Karpas-422 (cell line): Measurements from ENCODE around the gene COPE. TPM values are rescaled to one million over a fixed set of nuclear protein-coding genes. Genes with fewer than 3 reads are reported as not detected.

Experiments used
- DNase-seq: peaks from one replicate; pipeline ENCODE4 v3.0.0-alpha.2; 2015
- H2AFZ ChIP-seq: fragments of 200-600 bp; sonication (generic); 2 replicates; pipeline ENCODE4 v1.6.1; 2014; ENCODE audit warnings: antibody characterized with exemption, low read length, mixed read lengths
- H3K27ac ChIP-seq: fragments of 200-600 bp; sonication (generic); 2 replicates; pipeline ENCODE4 v1.5.1; 2014; ENCODE audit warnings: mild to moderate bottlenecking, low read length, moderate library complexity
- H3K27me3 ChIP-seq: fragments of 200-600 bp; sonication (generic); 2 replicates; pipeline ENCODE4 v1.6.1; 2014; ENCODE audit warnings: low read length, mixed read lengths
- H3K36me3 ChIP-seq: fragments of 200-600 bp; sonication (generic); 2 replicates; pipeline ENCODE4 v1.6.1; 2014; ENCODE audit warnings: low read length, mixed read lengths; ENCODE audit not compliant: insufficient read depth
- H3K4me1 ChIP-seq: fragments of 200-600 bp; sonication (generic); 2 replicates; pipeline ENCODE4 v1.6.1; 2014; ENCODE audit warnings: mild to moderate bottlenecking, low read length, mixed read lengths
- H3K4me2 ChIP-seq: fragments of 200-600 bp; sonication (generic); 2 replicates; pipeline ENCODE4 v1.6.1; 2014; ENCODE audit warnings: low read length, low read depth, mild to moderate bottlenecking; ENCODE audit not compliant: poor library complexity, severe bottlenecking
- H3K4me3 ChIP-seq: fragments of 200-600 bp; sonication (generic); 2 replicates; pipeline ENCODE4 v1.5.1; 2014; ENCODE audit warnings: mild to moderate bottlenecking, antibody characterized with exemption, low read length, mixed read lengths
- H3K79me2 ChIP-seq: fragments of 200-600 bp; sonication (generic); 2 replicates; pipeline ENCODE4 v1.6.1; 2014; ENCODE audit warnings: mild to moderate bottlenecking, low read length, mixed read lengths
- H3K9ac ChIP-seq: fragments of 200-600 bp; sonication (generic); 2 replicates; pipeline ENCODE4 v1.6.0; 2014; ENCODE audit warnings: low read length
- H3K9me2 ChIP-seq: fragments of 200-600 bp; sonication (generic), shearing (Covaris generic); replicated peaks from 2 replicates; pipeline ENCODE4 v1.6.0; 2014; ENCODE audit warnings: mild to moderate bottlenecking, low read length, moderate library complexity; ENCODE audit not compliant: insufficient read depth
- H3K9me3 ChIP-seq: fragments of 300-700, 200-600 bp; sonication (generic); 2 replicates; pipeline ENCODE4 v1.6.1; 2014; ENCODE audit warnings: low read length, mixed read lengths
- H4K20me1 ChIP-seq: fragments of 200-600 bp; sonication (generic); 2 replicates; pipeline ENCODE4 v1.6.1; 2014; ENCODE audit warnings: mild to moderate bottlenecking, antibody characterized with exemption, low read length, low read depth; ENCODE audit not compliant: insufficient read depth
- total RNA-seq: library from RNA; depleted of rRNA; stranded (reverse); fragments of >200 nt; shearing (Covaris generic); gene quantifications from 2 replicates; pipeline ENCODE4 v1.2.3, GENCODE V29; 2014; ENCODE audit warnings: low replicate concordance

Gene COPE
- total RNA-seq, 1 experiment from 2014 or later: 145 TPM

- no peak overlapping the region for H2AFZ ChIP-seq
- H3K9ac ChIP-seq: no peak overlapping the region
- no peak overlapping the region for H3K27ac ChIP-seq
- H3K36me3 ChIP-seq: peaks cover 16% of the 10 kb centered on the region
- no peak overlapping the region for H3K4me3 ChIP-seq
- no peaks in the 10 kb centered on the region for H3K9me3 ChIP-seq
- H4K20me1 ChIP-seq: peaks cover 16% of the 10 kb centered on the region; the same call in 1 of the 2 replicates
- no peaks in the 10 kb centered on the region for H3K27me3 ChIP-seq
- peaks cover 13% of the 10 kb centered on the region for H3K79me2 ChIP-seq
- H3K4me1 ChIP-seq: no peaks in the 10 kb centered on the region
- no peaks in the 10 kb centered on the region for H3K9me2 ChIP-seq
- H3K4me2 ChIP-seq: no peak overlapping the region
- no peak for DNase-seq
Measured at GRCh38 chr19:18871543-18871942, 47.6 kb downstream of the COPE start.

- H3K9ac ChIP-seq: no peak overlapping the region
- H4K20me1 ChIP-seq: peaks cover 16% of the 10 kb centered on the region; the same call in 1 of the 2 replicates
- no peak overlapping the region for H2AFZ ChIP-seq
- no peaks in the 10 kb centered on the region for H3K27me3 ChIP-seq
- DNase-seq: no peak
- H3K79me2 ChIP-seq: peaks cover 14% of the 10 kb centered on the region
- H3K4me2 ChIP-seq: no peak overlapping the region
- H3K36me3 ChIP-seq: peaks cover 16% of the 10 kb centered on the region
- H3K9me2 ChIP-seq: no peaks in the 10 kb centered on the region
- no peaks in the 10 kb centered on the region for H3K4me1 ChIP-seq
- H3K4me3 ChIP-seq: no peak overlapping the region
- H3K27ac ChIP-seq: no peak overlapping the region
- no peaks in the 10 kb centered on the region for H3K9me3 ChIP-seq
Measured at GRCh38 chr19:18870531-18871172, 48.5 kb downstream of the COPE start.

GRCh38 chr19:18869781-18870530 is 49.2 kb downstream of the COPE start:
- Histone ChIP-seq H3K9ac (no peak overlapping the region), H3K27ac (no peak overlapping the region), H3K4me2 (no peak overlapping the region), H3K79me2 (peaks cover 14% of the 10 kb centered on the region), H3K36me3 (peaks cover 16% of the 10 kb centered on the region), H3K4me1 (no peaks in the 10 kb centered on the region), H4K20me1 (peaks cover 16% of the 10 kb centered on the region; the same call in 1 of the 2 replicates), H3K9me2 (no peaks in the 10 kb centered on the region), H2AFZ (no peak overlapping the region), H3K27me3 (no peaks in the 10 kb centered on the region), H3K9me3 (no peaks in the 10 kb centered on the region), H3K4me3 (no peak overlapping the region)
- DNase-seq: no peak

GRCh38 chr19:18869023-18869618 is 50.1 kb downstream of the COPE start:
- no peak overlapping the region for H2AFZ ChIP-seq
- H3K27ac ChIP-seq: no peak overlapping the region
- H3K9me3 ChIP-seq: no peaks in the 10 kb centered on the region
- H3K36me3 ChIP-seq: peaks cover 17% of the 10 kb centered on the region
- H3K4me2 ChIP-seq: no peak overlapping the region
- no peaks in the 10 kb centered on the region for H3K27me3 ChIP-seq
- no peak overlapping the region for H3K4me3 ChIP-seq
- DNase-seq: no peak
- no peaks in the 10 kb centered on the region for H3K4me1 ChIP-seq
- no peaks in the 10 kb centered on the region for H3K9me2 ChIP-seq
- no peak overlapping the region for H3K9ac ChIP-seq
- H4K20me1 ChIP-seq: peaks cover 16% of the 10 kb centered on the region; the same call in 1 of the 2 replicates
- peaks cover 14% of the 10 kb centered on the region for H3K79me2 ChIP-seq

- no peak overlapping the region for H3K9ac ChIP-seq
- no peak overlapping the region for H3K4me3 ChIP-seq
- H3K36me3 ChIP-seq: peaks cover 19% of the 10 kb centered on the region
- no peak overlapping the region for H3K4me2 ChIP-seq
- no peaks in the 10 kb centered on the region for H3K4me1 ChIP-seq
- no peaks in the 10 kb centered on the region for H3K9me3 ChIP-seq
- H3K9me2 ChIP-seq: no peaks in the 10 kb centered on the region
- no peak for DNase-seq
- H4K20me1 ChIP-seq: peaks cover 16% of the 10 kb centered on the region; the same call in 1 of the 2 replicates
- H3K27me3 ChIP-seq: no peaks in the 10 kb centered on the region
- H2AFZ ChIP-seq: no peak overlapping the region
- peaks cover 14% of the 10 kb centered on the region for H3K79me2 ChIP-seq
- no peak overlapping the region for H3K27ac ChIP-seq
Measured at GRCh38 chr19:18868380-18869022, 50.7 kb downstream of the COPE start.

GRCh38 chr19:18867751-18868150 is 51.4 kb downstream of the COPE start:
- Histone ChIP-seq H3K27ac (no peak overlapping the region), H3K9me2 (no peaks in the 10 kb centered on the region), H3K27me3 (no peaks in the 10 kb centered on the region), H3K4me1 (no peaks in the 10 kb centered on the region), H3K9ac (no peak overlapping the region), H3K36me3 (peaks cover 21% of the 10 kb centered on the region), H3K79me2 (peaks cover 14% of the 10 kb centered on the region), H3K4me3 (no peak overlapping the region), H3K9me3 (no peaks in the 10 kb centered on the region), H2AFZ (no peak overlapping the region), H3K4me2 (no peak overlapping the region), H4K20me1 (peaks cover 20% of the 10 kb centered on the region; the same call in 1 of the 2 replicates)
- no peak for DNase-seq

GRCh38 chr19:18867199-18867598 is 52.0 kb downstream of the COPE start:
- Histone ChIP-seq H3K36me3 (peaks cover 24% of the 10 kb centered on the region), H3K27ac (no peak overlapping the region), H2AFZ (no peak overlapping the region), H3K4me2 (no peak overlapping the region), H3K9me3 (no peaks in the 10 kb centered on the region), H3K9ac (no peak overlapping the region), H3K27me3 (no peaks in the 10 kb centered on the region), H3K79me2 (peaks cover 14% of the 10 kb centered on the region), H3K4me1 (no peaks in the 10 kb centered on the region), H3K9me2 (no peaks in the 10 kb centered on the region), H4K20me1 (peaks cover 21% of the 10 kb centered on the region; the same call in 1 of the 2 replicates), H3K4me3 (no peak overlapping the region)
- DNase-seq: no peak

GRCh38 chr19:18866800-18867123 is 52.4 kb downstream of the COPE start:
- no peak for DNase-seq
- Histone ChIP-seq H3K27ac (no peak overlapping the region), H4K20me1 (peaks cover 21% of the 10 kb centered on the region; the same call in 1 of the 2 replicates), H3K4me1 (no peaks in the 10 kb centered on the region), H2AFZ (no peak overlapping the region), H3K9me2 (no peaks in the 10 kb centered on the region), H3K9ac (no peak overlapping the region), H3K4me2 (no peak overlapping the region), H3K27me3 (no peaks in the 10 kb centered on the region), H3K9me3 (no peaks in the 10 kb centered on the region), H3K36me3 (peaks cover 28% of the 10 kb centered on the region), H3K4me3 (no peak overlapping the region), H3K79me2 (peaks cover 15% of the 10 kb centered on the region)
